Bronchial epithelial cell (primary cell): ENCODE results near the gene ZCCHC14. TPM values are rescaled to one million over a fixed set of nuclear protein-coding genes. Genes with fewer than 3 reads are reported as not detected.
A peak's percentile ranks its signal among the peaks of the same experiment; 100 is the strongest.

Experiments used
- DNase-seq: peaks from one replicate; pipeline ENCODE4 v3.0.0-alpha.2; 2010; ENCODE audit warnings: low read depth
- FAIRE-seq: peaks from 2 replicates; lab custom pipeline; 2011; peaks lifted over from hg19 to GRCh38; lab: Jason Lieb, UNC
- H3K27me3 ChIP-seq: 2 replicates; pipeline ENCODE4 v1.5.1; 2011; ENCODE audit warnings: low read length; ENCODE audit not compliant: control insufficient read depth, insufficient read depth
- H3K36me3 ChIP-seq: 2 replicates; pipeline ENCODE4 v1.5.1; 2011; ENCODE audit warnings: low read length; ENCODE audit not compliant: control insufficient read depth, insufficient read depth
- H3K4me3 ChIP-seq: 2 replicates; pipeline ENCODE4 v1.5.1; 2011; ENCODE audit warnings: mild to moderate bottlenecking, low read depth, low read length, control low read depth
- CTCF ChIP-seq: IDR thresholded peaks from 2 replicates; pipeline ENCODE4 v1.5.1; 2011; ENCODE audit warnings: mild to moderate bottlenecking, moderate library complexity, low read length, control low read depth, inconsistent platforms; ENCODE audit not compliant: insufficient read depth, severe bottlenecking
- total RNA-seq: library from RNA; depleted of rRNA; stranded (reverse); fragments of >200 nt; gene quantifications from 2 replicates; pipeline ENCODE4 v1.2.1, GENCODE V29; 2014

The ZCCHC14 gene
- total RNA-seq, 1 donor from 2014 or later: 2.9 TPM

GRCh38 chr16:87417528-87417910 lies 75.3 kb downstream of the ZCCHC14 start:
- Histone ChIP-seq H3K27me3 (no peaks in the 10 kb centered on the region), H3K36me3 (peaks cover 12% of the 10 kb centered on the region), H3K4me3 (no peak overlapping the region)
- TF ChIP-seq CTCF: no peak
- DNase-seq (no peak), FAIRE-seq (no peak)

- Histone ChIP-seq H3K36me3 (peaks cover 15% of the 10 kb centered on the region), H3K27me3 (no peaks in the 10 kb centered on the region), H3K4me3 (no peak overlapping the region)
- peak; percentile 32 for DNase-seq
- no peak for FAIRE-seq
- peak; percentile 44 for TF ChIP-seq CTCF
These were observed 75.8 kb downstream of the ZCCHC14 start for GRCh38 chr16:87416826-87417527.

GRCh38 chr16:87415441-87415840 lies 77.4 kb downstream of the ZCCHC14 start:
- Histone ChIP-seq H3K36me3 (peaks cover 14% of the 10 kb centered on the region), H3K4me3 (no peak overlapping the region), H3K27me3 (no peaks in the 10 kb centered on the region)
- FAIRE-seq: no peak
- DNase-seq: no peak
- TF ChIP-seq CTCF: no peak

GRCh38 chr16:87414251-87414680 lies 78.6 kb downstream of the ZCCHC14 start:
- DNase-seq (no peak), FAIRE-seq (no peak)
- Histone ChIP-seq H3K27me3 (no peaks in the 10 kb centered on the region), H3K4me3 (no peak overlapping the region), H3K36me3 (peaks cover 12% of the 10 kb centered on the region)
- TF ChIP-seq CTCF: no peak

GRCh38 chr16:87412996-87413421 lies 79.8 kb downstream of the ZCCHC14 start:
- DNase-seq (no peak), FAIRE-seq (no peak)
- H3K27me3 ChIP-seq: no peaks in the 10 kb centered on the region
- H3K4me3 ChIP-seq: no peak overlapping the region
- no peak for TF ChIP-seq CTCF
- H3K36me3 ChIP-seq: peaks cover 12% of the 10 kb centered on the region
